GM10266 (cell line): Measurements from ENCODE around the gene LIN9.

Experiments
- DNase-seq: peaks from one replicate; pipeline ENCODE4 v3.0.0; 2012; ENCODE audit errors: extremely low spot score
- TF ChIP-seq, protein P1 (sequence below): IDR thresholded peaks from 2 replicates; pipeline ENCODE4 v1.5.1; 2012; ENCODE audit warnings: mild to moderate bottlenecking, low read depth; ENCODE audit not compliant: control insufficient read depth, insufficient read depth; ENCODE audit errors: missing control alignments

Gene LIN9

DNA sequence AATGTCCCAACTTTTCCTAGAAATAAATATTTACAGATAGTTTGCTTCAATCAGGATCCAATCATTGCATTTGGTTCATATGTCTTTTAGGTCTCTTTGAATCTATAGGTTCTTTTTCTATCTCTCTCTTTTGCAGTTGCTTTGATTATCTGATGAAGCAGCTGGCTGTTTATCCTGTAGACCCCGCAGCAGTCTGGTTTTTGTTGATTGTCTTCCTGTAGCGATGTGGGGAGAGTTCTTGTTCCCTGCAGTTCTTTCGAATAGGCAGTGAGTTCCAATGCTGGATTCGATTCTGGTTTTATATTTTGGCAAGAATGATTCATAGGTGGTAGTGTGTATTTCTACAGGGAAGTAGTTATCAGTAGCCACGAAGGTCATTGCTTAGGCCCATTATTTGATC lies 92.9 kb downstream of the LIN9 start:
- TF ChIP-seq, protein P1, sequence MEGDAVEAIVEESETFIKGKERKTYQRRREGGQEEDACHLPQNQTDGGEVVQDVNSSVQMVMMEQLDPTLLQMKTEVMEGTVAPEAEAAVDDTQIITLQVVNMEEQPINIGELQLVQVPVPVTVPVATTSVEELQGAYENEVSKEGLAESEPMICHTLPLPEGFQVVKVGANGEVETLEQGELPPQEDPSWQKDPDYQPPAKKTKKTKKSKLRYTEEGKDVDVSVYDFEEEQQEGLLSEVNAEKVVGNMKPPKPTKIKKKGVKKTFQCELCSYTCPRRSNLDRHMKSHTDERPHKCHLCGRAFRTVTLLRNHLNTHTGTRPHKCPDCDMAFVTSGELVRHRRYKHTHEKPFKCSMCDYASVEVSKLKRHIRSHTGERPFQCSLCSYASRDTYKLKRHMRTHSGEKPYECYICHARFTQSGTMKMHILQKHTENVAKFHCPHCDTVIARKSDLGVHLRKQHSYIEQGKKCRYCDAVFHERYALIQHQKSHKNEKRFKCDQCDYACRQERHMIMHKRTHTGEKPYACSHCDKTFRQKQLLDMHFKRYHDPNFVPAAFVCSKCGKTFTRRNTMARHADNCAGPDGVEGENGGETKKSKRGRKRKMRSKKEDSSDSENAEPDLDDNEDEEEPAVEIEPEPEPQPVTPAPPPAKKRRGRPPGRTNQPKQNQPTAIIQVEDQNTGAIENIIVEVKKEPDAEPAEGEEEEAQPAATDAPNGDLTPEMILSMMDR: no peak
- no peak for DNase-seq

DNA sequence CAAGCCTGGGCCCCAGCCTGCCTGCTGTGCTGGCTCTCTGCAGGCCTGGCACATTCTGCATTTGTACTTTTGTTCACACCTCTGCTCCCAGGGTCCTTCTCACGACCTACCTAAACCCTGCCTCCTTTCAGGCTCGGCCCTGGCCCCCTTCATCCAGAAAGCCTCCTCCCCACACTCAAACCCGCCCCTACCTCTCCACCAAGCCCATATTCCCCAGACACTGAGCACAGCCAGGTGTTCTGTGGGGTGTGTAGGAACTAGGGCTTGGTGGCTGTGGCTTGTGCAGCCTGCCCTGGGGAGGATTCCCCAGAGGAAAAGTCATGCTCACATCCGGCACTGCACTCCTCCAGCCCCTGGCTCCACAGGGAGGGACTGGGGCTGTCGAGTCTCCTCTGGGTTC lies 93.7 kb downstream of the LIN9 start:
- DNase-seq: no peak

DNA sequence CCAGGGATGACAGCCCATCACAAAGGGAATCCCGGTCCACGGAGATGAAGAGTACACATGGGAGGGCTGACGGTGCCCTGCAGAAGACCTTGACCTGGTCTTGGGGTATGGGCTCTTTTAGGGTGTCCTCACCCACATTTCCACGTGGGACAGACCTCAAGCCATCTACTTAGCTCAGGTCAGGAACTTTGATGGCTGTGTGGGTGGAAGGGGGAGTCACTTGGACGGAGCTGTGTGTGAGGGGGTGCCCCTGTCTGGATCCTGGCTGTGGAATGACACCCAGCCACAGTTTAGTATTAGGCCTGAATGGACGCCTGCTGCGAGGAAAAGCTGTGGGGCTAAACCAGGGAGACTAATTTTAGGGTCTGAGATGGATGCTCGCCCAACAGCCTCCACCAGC lies 96.4 kb downstream of the LIN9 start:
- TF ChIP-seq, protein P1: no peak

More for the DNA sequence above, 93.7 kb downstream of the LIN9 start:
- TF ChIP-seq, protein P1: no peak

DNA sequence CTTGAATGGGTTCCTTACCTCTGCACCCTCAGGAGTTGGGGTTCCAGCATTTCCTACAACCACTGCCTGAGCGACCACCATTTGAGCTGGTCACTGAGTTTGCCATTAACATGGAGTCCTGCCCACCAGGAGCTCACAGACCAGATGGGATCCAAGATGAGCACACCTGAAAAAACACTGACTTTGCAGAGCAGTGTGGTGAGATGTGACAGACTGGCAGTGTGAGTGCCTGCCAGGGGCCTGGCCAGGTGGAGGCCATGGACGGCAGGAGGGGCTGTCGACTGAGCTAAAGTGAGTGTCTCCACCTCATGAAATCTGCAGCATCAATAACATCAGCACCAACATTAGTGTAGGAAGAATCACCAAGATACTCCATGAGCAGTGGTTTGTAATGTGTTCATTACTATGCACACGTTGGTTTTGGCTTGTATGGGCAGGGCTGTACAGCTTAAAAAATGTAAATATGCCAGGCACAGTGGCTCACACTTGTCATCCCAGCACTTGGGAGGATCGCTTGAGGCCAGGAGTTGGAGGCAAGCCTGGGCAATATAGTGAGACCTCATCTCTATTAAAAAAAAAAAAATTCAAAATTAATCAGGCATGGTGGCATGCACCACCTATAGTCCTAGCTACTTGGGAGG lies 97.7 kb downstream of the LIN9 start:
- DNase-seq: no peak
- TF ChIP-seq, protein P1: no peak

More for the DNA sequence above, 96.4 kb downstream of the LIN9 start:
- DNase-seq: no peak

DNA sequence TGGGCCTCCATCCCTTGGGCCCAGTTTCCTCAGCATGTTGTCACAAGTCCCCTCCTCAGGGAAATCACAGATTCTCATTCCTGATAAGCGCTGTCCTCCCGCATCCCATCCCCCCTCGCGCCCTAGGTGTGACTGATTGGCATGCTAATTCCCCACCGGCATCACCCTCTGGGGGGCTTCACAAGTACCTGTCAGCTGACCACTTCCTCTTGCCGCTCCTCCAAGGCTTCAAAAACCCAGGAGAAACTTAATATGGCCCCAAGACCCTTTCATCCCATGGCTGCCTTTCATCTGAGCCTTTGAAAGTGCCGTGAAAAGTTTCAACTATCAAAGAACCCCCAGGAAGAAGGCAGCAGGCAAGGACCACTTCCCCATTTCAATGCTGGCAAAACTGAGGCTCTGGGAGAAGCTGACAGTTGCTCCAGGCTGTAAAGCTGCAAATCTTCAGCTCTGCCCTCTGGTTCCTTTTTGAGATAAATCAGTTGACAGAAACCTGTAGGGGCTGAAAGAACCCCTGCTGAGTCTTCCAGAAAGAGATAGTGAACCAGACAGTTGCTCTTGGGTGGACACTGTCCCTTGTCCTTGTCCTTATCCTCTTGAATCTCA lies 98.3 kb downstream of the LIN9 start:
- TF ChIP-seq, protein P1: no peak
- DNase-seq: no peak

DNA sequence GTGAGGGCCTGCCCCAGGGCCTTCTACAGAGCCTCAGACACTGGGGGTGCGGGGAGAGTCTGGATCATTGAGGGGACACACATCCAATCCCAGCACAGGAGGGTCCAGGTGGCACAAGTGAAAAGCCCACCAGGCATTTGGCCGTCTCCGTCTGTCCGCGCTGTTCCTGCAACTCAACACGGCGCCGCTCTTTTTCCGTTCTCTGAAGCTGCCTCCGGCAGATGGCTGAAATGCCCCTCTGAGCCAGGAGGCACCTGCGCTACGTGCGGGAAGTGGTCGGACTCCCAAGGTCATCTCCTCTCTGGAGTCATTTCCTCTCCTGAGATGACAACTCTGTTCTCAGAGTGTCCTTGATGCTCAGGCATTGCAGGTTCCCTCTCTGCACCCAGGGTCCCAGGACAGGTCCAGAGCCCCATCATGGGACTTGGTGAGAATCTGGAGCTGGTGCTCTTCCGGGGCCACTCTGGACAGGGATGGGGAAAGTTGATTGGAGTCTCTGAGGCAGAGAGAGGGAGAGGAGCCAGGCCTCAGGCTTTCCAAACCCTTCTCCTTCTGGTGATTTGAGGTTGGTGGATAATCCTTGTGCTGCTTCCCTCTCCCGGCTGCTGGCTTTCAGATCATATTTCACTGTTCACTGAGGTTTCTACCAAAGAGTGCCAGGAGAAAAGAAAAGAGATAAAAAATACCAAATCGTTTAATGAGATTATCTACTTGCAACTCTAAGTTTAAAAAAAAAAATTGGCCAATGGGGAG lies 99.5 kb downstream of the LIN9 start:
- no peak for DNase-seq
- TF ChIP-seq, protein P1: no peak

DNA sequence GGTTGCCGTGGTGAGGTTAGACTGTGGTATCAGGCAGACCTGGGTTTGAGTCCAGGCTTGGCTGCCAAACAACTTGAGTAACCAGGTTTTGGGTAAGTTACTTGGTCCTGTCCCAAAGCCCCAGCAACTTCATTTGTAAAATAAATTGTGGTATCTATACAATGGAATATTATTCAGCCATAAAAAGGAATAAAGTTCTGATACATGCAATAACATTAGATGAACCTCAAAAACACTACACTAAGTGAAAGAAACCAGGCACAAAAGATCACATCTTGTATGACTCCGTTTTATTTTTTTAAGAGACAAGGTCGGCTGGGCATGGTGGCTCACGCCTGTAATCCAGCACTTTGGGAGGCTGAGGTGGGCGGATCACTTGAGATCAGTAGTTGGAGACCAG lies 101.9 kb downstream of the LIN9 start:
- DNase-seq: no peak
- TF ChIP-seq, protein P1: no peak
